GM18868 (cell line): ENCODE data around the gene LRRC8C.

Source experiments
- ATAC-seq: cut with Tn5 transposase; IDR thresholded peaks from one replicate; pipeline ENCODE4 v1.9.1; 2021; ENCODE audit warnings: mild to moderate bottlenecking, moderate library complexity; ENCODE audit not compliant: unreplicated experiment

LRRC8C gene

GRCh38 chr1:89670163-89670562 is 37.2 kb downstream of the LRRC8C start:
- ATAC-seq = peak; percentile 97

GRCh38 chr1:89670711-89671110 is 37.8 kb downstream of the LRRC8C start:
- no peak for ATAC-seq

- ATAC-seq = no peak
Measured at GRCh38 chr1:89671775-89672488, 39.0 kb downstream of the LRRC8C start.

GRCh38 chr1:89672489-89673183 is 39.7 kb downstream of the LRRC8C start:
- no peak for ATAC-seq

DNA sequence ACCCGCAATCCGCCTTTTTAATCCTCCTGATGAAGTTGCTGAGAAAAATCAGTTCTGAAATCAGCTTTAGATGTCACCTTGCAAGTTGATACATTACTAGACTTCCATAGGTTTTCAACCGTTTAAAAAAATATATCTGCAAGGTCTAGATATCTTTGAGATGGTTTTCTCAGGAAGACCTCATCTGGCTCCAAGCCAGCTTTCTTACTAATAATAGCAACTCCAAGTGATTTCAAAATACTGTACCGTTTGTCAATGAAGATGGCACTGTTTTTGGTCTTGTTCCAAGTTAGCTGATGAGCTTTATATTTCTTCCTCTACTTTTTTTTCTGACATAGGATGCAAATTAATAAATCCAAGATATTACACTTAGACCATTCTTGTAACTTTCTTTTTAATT is 40.3 kb downstream of the LRRC8C start:
- ATAC-seq = no peak

DNA sequence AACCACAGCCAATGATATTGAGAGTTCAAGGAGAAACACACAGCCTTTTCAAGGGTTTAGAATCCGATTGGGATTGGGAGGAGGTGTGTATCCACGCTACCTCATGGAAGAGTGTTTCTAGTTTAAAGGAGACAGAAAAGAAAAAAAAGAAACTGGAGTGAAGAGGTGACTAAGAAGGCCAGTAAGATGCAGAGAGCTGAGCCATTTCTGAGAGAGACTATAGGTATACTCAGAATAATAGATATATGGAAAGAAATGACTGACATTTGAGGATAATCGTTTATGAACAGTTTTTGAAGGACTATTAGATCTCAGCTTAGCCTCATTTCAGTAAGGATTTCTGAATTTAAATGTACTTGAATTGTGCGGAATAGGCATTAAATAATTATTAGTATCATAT is 42.8 kb downstream of the LRRC8C start:
- ATAC-seq = no peak

GRCh38 chr1:89681045-89681729 is 48.3 kb downstream of the LRRC8C start:
- peak; percentile 84 for ATAC-seq

- no peak for ATAC-seq
Measured at GRCh38 chr1:89682611-89683010, 49.7 kb downstream of the LRRC8C start.

GRCh38 chr1:89685461-89685860 is 52.5 kb downstream of the LRRC8C start:
- no peak for ATAC-seq

GRCh38 chr1:89686520-89686919 is 53.6 kb downstream of the LRRC8C start:
- ATAC-seq = no peak

- ATAC-seq = no peak
Measured at GRCh38 chr1:89687254-89687653, 54.3 kb downstream of the LRRC8C start.

DNA sequence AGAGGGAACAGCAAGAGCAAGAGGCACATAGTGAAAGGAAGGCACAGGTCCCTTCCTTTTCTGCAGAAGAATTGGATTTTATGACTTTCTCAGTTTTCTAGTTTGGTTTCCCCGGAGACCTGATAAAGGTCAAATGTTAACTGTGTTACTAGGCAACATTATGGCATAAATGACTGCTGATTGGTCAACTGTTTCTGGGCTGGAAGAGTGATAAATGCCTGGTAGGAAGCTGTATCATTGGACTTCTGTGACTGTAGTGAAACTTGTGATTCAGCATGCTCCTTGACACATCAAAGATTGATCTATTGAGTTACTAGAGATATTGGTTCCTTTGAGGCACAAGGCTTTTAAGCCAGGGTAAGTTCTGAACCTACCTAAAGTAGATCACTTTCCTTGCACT is 55.7 kb downstream of the LRRC8C start:
- ATAC-seq = no peak

- ATAC-seq = no peak
Measured at GRCh38 chr1:89689234-89689633, 56.3 kb downstream of the LRRC8C start.

DNA sequence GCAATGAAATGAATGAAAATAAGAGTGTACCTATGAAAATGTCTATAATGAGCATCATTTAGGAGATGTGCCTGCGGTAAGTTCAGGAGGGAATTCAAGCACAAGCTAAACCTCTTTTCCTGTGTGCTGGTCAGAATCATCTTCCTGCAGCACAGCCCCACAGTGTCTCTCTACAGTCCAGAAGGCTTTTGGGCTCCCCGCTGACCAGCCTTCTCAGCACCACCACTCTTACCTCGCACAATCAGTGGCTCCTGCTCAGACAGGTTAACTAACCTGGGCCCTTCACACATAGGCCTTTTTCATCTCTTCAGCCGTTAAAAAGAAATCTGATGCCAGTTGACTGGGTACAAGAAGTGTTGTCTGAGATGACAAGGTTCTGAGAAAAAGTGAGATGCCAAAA is 57.7 kb downstream of the LRRC8C start:
- no peak for ATAC-seq

- ATAC-seq = peak; percentile 66
Measured at GRCh38 chr1:89692601-89693521, 59.9 kb downstream of the LRRC8C start.

DNA sequence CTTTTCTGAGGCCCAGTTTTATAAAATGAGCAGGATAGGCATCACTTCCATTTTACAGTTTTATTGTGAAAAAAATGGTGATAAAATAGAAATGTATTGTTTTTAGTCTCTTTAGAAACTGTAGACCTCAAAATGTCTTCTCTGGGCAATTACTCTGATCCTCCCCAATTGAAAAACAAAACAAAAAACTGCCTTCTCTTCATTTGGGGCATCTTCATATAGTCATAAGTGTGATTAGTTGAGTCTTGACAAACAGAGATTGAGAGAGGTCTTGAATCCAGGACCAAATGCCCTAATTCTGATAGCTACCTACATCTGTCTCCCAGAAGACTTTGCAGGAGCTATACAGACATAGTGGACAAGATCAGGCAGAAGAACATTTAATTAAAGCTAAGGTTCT is 62.9 kb downstream of the LRRC8C start:
- ATAC-seq = no peak

- ATAC-seq = no peak
Measured at GRCh38 chr1:89697383-89697782, 64.5 kb downstream of the LRRC8C start.

- ATAC-seq = no peak
Measured at GRCh38 chr1:89698020-89698560, 65.2 kb downstream of the LRRC8C start.

DNA sequence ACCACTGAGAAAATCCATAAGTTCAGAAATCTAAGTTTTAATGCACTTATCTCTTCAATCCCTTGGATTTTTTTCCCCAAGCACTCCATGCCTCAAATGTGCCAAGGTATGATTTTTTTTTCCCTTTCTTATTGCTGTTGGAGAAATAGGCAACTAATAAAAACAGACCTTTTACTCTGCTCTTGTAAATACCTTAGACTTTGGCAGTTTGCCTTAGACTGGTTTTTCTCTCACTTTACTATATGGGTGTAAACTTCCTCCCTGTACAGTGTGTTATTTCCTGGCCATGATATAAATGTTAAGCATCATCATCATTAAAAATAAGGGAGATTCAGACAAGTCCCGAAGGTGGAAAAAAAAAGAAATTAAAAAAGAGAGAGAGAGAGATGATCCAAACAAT is 65.7 kb downstream of the LRRC8C start:
- no peak for ATAC-seq

- no peak for ATAC-seq
Measured at GRCh38 chr1:89699451-89699986, 66.6 kb downstream of the LRRC8C start.
